GM19193 (cell line): ENCODE data around the gene FBF1.

Experiments used
- POLR2A ChIP-seq: IDR thresholded peaks from 4 replicates; pipeline ENCODE4 v1.6.1; 2011; ENCODE audit not compliant: insufficient read depth, insufficient read length; ENCODE audit errors: extremely low read depth

Gene FBF1

DNA sequence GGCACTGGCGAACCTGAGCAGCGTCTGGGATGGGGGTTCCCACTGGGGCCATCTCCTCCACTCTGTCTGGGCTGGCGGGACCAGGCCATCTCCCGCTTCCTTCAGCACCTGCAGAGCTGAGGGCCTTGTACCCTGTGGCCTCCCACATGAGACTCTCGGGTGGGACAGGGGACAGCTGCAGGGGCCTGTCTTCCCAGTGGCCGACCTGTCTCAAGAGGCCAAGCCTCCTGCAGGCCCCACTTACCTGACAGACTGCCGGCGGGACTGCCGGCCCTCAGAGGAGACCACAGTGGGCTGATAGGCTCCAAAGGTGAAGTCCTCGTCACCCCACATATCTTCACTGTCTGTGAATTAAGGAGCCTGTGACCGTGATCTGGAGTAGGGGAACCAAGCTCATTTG is 15.7 kb downstream of the FBF1 start:
- no peak for TF ChIP-seq POLR2A

DNA sequence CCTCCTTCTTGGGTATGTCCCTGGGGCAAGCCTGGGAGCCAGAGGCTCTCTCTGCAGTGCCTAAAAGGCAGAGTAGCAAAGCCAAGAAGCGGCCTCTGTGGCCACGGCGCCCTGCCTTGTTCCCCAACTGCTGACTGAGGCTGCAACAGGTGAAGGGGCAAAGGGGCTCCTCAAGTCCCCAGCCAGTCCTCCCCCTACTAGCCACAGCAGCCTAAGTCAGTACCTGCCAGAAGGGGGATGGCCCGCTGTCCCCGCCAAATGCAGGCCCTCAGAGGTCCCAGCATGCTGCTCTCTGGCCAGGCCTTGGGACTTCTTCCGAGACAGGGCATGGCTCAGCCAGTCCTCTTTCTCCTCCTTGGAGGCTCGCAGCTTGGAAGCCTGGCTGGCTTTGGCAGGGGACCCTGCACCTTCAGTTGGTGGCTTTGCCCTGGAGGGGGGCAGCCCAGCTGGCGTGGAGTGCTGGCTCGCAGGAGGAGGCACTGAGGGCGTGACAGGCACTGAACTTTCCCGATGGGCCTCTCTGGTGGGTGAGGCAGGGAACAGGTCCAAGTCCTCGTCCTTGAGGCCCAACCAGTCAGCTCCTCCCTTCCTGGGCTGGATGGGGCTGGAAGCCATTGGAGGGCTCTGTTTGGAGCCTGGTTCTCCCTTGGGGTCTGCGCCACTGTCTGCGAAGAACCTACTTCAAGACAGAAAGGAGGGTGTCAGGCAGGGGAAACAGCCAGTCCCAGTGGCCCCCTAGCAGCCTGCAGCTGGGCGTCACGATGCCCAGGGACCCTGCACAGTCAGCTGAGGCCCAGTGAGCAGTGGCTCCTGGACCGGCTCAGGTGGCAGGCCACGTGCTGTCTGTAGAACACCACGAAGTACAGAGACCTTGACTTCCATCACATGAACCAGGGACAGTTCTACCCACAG is 17.6 kb downstream of the FBF1 start:
- no peak for TF ChIP-seq POLR2A

DNA sequence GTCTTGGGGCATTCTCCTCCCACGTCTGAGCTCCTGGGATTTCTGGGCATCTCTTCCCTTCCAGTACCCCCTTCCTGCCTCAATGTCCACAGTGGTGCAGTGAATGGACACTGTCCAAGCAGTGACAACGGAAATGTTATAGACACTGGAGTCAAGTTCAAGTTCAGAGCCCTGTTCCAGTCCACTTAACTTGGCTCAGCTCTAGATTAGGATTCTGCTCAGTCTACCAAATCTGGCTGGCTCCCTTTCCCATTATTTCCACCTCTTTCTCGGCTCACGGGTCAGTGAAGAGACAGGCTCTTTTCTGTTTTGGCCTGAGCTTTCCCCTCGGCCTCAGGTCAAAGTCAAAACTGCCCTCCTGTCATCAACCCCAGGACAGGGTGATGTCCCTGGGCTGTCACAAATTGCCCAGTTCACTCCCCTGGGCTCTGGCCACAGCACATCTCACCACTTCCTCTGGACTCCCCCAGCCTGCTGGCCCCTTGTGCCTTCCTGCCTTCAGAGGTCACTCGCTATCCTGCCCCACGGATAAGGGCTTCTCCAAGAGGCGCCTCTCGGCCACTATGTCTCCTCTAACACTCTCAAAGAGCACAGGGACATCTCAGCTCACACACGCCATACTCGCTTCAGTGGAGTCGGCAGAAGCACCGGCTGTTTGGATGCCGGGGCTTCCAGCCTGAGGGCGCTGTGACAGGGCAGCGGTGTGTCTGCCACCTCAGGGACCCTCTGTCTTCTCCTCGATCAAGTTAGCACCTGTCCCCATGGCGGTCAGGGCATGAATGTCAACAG is 18.5 kb downstream of the FBF1 start:
- TF ChIP-seq POLR2A = no peak

- no peak for TF ChIP-seq POLR2A
Measured at GRCh38 chr17:75921596-75921995, 19.2 kb downstream of the FBF1 start.

- TF ChIP-seq POLR2A = no peak
Measured at GRCh38 chr17:75920045-75920560, 20.7 kb downstream of the FBF1 start.

DNA sequence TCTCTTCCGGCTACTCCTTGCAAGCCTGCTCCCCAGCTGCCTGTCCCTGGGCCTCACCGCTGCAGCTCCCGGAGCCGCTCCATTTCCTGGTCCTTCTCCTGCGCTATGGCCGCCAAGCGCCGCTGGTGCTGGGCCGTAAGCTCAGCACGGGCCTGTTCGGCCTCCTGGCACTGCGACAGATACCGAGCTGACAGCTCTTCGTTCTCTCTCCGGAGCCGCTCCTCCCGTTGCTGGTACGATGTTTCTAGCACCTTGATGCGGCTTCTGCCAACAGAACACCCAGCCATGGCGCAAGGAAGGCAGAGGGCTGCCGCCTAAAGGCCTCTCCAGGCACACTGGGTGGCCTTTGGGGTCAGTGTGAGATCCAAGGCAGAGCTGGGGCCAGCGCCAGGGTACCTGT is 21.2 kb downstream of the FBF1 start:
- TF ChIP-seq POLR2A = no peak

DNA sequence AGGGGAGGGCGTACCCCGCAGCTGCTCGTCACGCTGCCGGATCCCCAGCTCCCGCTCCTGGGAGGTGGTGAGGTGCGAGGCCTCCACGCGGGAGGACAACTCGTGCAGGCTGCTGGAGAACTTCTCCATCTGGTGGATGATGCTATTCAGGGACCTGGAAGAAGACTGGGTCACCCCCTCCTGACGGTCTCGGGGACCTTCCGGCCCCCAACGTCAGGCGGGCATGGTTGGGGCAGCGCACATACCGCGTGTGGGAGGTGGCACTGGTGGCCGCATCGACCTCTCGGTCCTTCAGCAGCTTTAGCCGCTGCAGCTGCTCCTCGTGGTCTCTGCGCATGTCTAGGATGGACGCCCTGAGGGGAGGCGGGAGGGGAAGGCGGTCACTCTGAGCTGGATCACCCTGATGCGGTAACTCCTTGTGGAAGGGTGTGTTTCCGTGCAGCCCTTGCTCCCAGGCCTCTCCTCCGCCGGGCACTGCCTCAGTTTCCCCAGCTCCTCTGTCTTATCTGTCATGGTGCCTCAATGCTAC is 22.9 kb downstream of the FBF1 start:
- TF ChIP-seq POLR2A = no peak

DNA sequence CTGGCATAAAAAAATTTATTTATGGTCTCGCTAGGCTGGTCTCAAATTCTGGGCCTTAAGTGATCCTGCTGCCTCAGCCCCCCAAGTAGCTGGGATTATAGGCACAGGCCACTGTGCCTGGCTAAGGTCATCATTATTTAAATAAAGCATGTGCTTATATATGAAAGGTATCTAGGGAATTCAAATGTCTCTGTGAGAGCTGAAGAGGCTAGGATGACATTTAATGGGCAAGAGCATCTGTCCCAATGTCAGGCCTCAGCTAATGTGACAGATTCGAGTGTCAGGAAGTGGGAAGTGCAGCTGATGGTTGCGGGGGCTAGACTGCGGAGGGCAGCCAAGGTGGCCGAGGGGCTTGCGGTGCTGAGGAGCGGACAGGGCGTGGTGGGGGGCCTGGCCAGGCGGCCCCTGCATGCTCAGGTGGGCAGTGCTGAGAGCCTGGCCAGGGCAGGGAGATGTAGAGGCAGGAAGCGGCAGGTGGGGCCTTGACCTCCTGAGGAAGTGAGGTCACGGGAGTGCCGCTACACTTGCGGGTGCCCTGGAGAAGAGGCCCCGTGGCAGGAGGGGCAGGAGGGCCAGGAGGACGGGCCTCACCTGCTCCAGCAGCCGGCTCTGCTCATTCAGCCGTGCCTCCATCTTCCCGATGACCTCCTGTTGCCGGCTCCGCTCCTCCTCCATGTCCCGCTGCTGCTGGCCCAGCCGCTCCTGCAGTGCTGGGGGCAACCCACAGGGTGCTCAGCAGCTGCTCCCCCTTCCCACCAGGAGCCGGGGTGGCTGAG is 23.5 kb downstream of the FBF1 start:
- no peak for TF ChIP-seq POLR2A

- no peak for TF ChIP-seq POLR2A
Measured at GRCh38 chr17:75915268-75915667, 25.6 kb downstream of the FBF1 start.

GRCh38 chr17:75914643-75915267 is 26.1 kb downstream of the FBF1 start:
- TF ChIP-seq POLR2A = no peak

- no peak for TF ChIP-seq POLR2A
Measured at GRCh38 chr17:75913537-75914210, 27.2 kb downstream of the FBF1 start.

- TF ChIP-seq POLR2A = no peak
Measured at GRCh38 chr17:75910699-75911098, 30.1 kb downstream of the FBF1 start.

DNA sequence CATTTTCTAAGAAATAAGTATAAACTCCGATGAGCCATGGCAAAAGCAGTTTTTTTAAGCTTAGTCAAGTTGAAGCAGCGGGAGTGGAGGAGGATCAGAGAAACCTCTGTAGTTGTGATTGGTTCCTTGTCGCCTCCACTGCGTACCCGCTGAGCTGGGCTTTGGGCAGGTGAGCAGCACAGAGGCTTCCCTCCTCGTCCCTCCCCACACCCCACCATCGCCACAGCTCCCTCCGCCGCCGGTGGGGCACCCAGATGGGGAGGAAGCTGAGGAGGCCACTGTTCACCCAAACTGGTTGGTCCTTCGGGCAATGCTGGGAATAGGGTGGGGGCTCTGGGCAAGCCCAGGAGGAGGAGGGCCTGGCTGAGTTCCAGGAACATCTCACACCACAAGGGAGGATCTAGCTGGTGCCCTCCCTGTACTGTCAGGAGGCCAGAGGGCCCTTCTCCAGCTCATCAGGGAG is 31.0 kb downstream of the FBF1 start:
- no peak for TF ChIP-seq POLR2A
